MM.1S (cell line): ENCODE measurements around the gene CCDC167.

ENCODE experiments used
- EZH2 ChIP-seq: fragments of 300-600 bp; sonication (generic); optimal IDR thresholded peaks from 2 replicates; pipeline ENCODE3; 2017; ENCODE audit warnings: low read depth, mild to moderate bottlenecking, antibody characterized with exemption, low read length, mixed read lengths
- TF ChIP-seq, protein P1 (sequence below): fragments of 300-600 bp; sonication (generic); IDR thresholded peaks from 2 replicates; pipeline ENCODE4 v1.5.1; 2016; ENCODE audit warnings: antibody characterized with exemption, low read length, mixed read lengths

- TF ChIP-seq, protein P1, sequence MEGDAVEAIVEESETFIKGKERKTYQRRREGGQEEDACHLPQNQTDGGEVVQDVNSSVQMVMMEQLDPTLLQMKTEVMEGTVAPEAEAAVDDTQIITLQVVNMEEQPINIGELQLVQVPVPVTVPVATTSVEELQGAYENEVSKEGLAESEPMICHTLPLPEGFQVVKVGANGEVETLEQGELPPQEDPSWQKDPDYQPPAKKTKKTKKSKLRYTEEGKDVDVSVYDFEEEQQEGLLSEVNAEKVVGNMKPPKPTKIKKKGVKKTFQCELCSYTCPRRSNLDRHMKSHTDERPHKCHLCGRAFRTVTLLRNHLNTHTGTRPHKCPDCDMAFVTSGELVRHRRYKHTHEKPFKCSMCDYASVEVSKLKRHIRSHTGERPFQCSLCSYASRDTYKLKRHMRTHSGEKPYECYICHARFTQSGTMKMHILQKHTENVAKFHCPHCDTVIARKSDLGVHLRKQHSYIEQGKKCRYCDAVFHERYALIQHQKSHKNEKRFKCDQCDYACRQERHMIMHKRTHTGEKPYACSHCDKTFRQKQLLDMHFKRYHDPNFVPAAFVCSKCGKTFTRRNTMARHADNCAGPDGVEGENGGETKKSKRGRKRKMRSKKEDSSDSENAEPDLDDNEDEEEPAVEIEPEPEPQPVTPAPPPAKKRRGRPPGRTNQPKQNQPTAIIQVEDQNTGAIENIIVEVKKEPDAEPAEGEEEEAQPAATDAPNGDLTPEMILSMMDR: no peak
- no peak for TF ChIP-seq EZH2
Measured at GRCh38 chr6:37541346-37541745, 41.7 kb upstream of the CCDC167 start.
